KMS-11 (cell line): ENCODE measurements around the gene SUCO.

Experiments
- H2AFZ ChIP-seq: fragments of 200-600 bp; sonication (generic); 2 replicates; pipeline ENCODE4 v1.6.1; 2016; ENCODE audit warnings: antibody characterized with exemption, mixed run types, low read depth
- H3K27ac ChIP-seq: fragments of 200-600 bp; sonication (generic); 2 replicates; pipeline ENCODE4 v1.6.1; 2016; ENCODE audit warnings: mild to moderate bottlenecking, mixed run types
- H3K27me3 ChIP-seq: fragments of 200-600 bp; sonication (generic); 2 replicates; pipeline ENCODE4 v1.6.1; 2017; ENCODE audit warnings: mild to moderate bottlenecking, low read depth, mixed run types, moderate library complexity; ENCODE audit not compliant: insufficient read depth
- H3K36me3 ChIP-seq: fragments of 200-600 bp; sonication (generic); 2 replicates; pipeline ENCODE4 v1.6.1; 2017; ENCODE audit warnings: mild to moderate bottlenecking, mixed run types; ENCODE audit not compliant: insufficient read depth
- H3K4me1 ChIP-seq: fragments of 200-600 bp; sonication (generic); 2 replicates; pipeline ENCODE4 v1.6.1; 2016; ENCODE audit warnings: mild to moderate bottlenecking, low read depth, mixed run types; ENCODE audit not compliant: poor library complexity, severe bottlenecking
- H3K4me2 ChIP-seq: fragments of 200-600 bp; sonication (generic); 2 replicates; pipeline ENCODE4 v1.7.0; 2016; ENCODE audit warnings: mild to moderate bottlenecking, mixed run types
- H3K4me3 ChIP-seq: fragments of 200-600 bp; sonication (generic); IDR thresholded peaks from 2 replicates; pipeline ENCODE4 v1.6.1; 2017; ENCODE audit warnings: low read depth, low read length, mixed read lengths; ENCODE audit not compliant: insufficient read depth
- H3K79me2 ChIP-seq: fragments of 200-600 bp; sonication (generic); 2 replicates; pipeline ENCODE4 v1.6.1; 2016; ENCODE audit warnings: low read depth, mixed run types; ENCODE audit not compliant: insufficient read depth
- H3K9ac ChIP-seq: fragments of 200-600 bp; sonication (generic); 2 replicates; pipeline ENCODE4 v1.6.1; 2016; ENCODE audit warnings: mild to moderate bottlenecking, mixed run types
- H4K20me1 ChIP-seq: fragments of 200-600 bp; sonication (generic); 2 replicates; pipeline ENCODE4 v1.6.1; 2016; ENCODE audit warnings: mild to moderate bottlenecking, mixed run types; ENCODE audit not compliant: insufficient read depth
- TF ChIP-seq, protein P1 (sequence below): fragments of 200-600 bp; sonication (generic); conservative IDR thresholded peaks from 2 replicates; pipeline ENCODE4 v1.6.1; 2017; ENCODE audit warnings: low read depth, mild to moderate bottlenecking, antibody characterized with exemption, low read length, moderate library complexity, mixed read lengths

SUCO gene

DNA sequence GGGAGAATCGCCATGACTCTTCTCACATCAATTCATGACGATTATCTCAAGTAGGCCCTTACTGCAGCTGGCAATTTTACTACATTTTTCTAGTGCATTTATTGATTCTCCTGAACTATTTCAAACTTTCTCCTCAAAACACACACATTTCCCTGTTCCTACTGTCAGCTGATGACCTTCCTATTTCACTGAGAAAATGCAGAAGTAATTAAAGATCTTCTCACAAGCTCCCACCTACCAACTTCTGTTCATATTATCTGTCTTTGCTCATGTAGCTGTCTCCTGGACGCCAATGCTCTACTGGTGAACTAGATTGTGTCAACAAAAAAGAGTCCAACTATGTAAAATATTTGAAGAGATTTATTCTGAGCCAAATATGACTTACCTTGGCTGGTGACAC is 89.6 kb downstream of the SUCO start:
- Histone ChIP-seq H4K20me1 (no peaks in the 10 kb centered on the region), H2AFZ (no peak overlapping the region), H3K4me3 (no peak overlapping the region), H3K79me2 (no peaks in the 10 kb centered on the region), H3K27ac (no peak overlapping the region), H3K4me1 (peaks cover 10% of the 10 kb centered on the region), H3K27me3 (no peaks in the 10 kb centered on the region), H3K4me2 (no peak overlapping the region), H3K36me3 (no peaks in the 10 kb centered on the region), H3K9ac (no peak overlapping the region)
- TF ChIP-seq, protein P1, sequence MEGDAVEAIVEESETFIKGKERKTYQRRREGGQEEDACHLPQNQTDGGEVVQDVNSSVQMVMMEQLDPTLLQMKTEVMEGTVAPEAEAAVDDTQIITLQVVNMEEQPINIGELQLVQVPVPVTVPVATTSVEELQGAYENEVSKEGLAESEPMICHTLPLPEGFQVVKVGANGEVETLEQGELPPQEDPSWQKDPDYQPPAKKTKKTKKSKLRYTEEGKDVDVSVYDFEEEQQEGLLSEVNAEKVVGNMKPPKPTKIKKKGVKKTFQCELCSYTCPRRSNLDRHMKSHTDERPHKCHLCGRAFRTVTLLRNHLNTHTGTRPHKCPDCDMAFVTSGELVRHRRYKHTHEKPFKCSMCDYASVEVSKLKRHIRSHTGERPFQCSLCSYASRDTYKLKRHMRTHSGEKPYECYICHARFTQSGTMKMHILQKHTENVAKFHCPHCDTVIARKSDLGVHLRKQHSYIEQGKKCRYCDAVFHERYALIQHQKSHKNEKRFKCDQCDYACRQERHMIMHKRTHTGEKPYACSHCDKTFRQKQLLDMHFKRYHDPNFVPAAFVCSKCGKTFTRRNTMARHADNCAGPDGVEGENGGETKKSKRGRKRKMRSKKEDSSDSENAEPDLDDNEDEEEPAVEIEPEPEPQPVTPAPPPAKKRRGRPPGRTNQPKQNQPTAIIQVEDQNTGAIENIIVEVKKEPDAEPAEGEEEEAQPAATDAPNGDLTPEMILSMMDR = no peak

DNA sequence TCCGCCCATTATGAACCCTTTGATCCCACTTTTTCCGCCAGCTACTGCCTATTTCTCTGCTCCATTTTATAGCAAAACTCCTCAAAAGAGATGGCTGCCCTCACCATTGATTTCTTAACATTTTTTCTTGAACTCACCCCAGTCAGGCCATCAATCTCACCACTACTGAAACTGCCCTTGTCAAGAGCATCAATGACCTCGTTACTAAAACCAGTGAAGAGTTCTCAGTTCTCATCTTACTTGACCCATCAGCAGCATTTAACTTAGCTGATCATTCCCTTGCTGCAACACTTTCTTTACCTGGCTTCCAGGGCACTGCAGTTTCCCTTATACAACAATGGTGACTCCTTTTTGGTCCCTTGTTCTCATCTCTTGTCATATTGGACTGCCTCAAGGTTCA is 90.8 kb downstream of the SUCO start:
- Histone ChIP-seq H3K9ac (no peak overlapping the region), H4K20me1 (no peaks in the 10 kb centered on the region), H3K27ac (no peak overlapping the region), H3K27me3 (no peaks in the 10 kb centered on the region), H3K4me3 (no peak overlapping the region), H2AFZ (no peak overlapping the region), H3K4me1 (no peaks in the 10 kb centered on the region), H3K79me2 (no peaks in the 10 kb centered on the region), H3K36me3 (no peaks in the 10 kb centered on the region), H3K4me2 (no peak overlapping the region)
- TF ChIP-seq, protein P1 = no peak

DNA sequence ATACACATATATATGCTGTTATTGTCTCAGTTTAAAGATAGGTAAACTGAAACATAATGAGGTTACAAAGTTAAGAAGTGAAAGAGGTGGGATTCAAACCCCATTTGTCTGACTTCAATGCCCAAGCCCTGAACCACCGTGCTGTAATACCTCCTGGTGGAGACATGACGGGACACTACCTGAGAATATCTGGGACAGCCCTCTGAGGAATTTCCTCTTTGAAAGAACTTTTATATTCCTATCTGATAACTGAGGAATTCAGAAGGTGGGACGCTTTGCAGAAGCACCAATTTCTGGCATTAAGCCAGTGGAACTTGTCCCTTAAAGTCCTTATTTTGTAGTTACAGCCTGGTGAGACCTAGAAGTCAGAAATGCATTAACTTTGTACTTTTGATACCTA is 93.9 kb downstream of the SUCO start:
- Histone ChIP-seq H2AFZ (no peak overlapping the region), H3K79me2 (no peaks in the 10 kb centered on the region), H3K4me2 (no peak overlapping the region), H3K9ac (no peak overlapping the region), H3K4me1 (no peaks in the 10 kb centered on the region), H3K36me3 (no peaks in the 10 kb centered on the region), H3K27me3 (no peaks in the 10 kb centered on the region), H3K27ac (no peak overlapping the region), H4K20me1 (no peaks in the 10 kb centered on the region), H3K4me3 (no peak overlapping the region)
- TF ChIP-seq, protein P1 = no peak

DNA sequence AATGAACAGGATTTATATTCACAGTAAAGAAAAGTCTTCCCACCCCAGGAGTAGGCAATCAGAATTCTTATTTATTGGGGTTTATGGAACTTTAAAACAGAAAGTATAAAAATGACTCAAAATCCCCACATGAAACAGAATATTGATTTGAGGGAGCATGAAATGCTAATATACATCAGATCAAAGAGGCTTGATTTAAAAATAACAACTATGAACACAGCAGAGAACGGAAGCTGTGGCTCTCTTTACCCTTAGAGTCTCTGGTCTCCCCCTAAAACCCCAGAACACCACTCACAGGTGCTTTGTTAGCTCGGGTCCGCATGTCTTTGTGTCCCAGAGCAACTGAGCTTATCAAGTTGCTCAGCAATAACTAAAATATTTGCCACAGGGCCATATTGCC is 94.8 kb downstream of the SUCO start:
- H3K4me1 ChIP-seq = no peaks in the 10 kb centered on the region
- H2AFZ ChIP-seq = no peak overlapping the region
- H3K4me2 ChIP-seq = no peak overlapping the region
- no peak overlapping the region for H3K9ac ChIP-seq
- H4K20me1 ChIP-seq = no peaks in the 10 kb centered on the region
- H3K27ac ChIP-seq = no peak overlapping the region
- H3K36me3 ChIP-seq = no peaks in the 10 kb centered on the region
- H3K27me3 ChIP-seq = no peaks in the 10 kb centered on the region
- no peak overlapping the region for H3K4me3 ChIP-seq
- no peaks in the 10 kb centered on the region for H3K79me2 ChIP-seq
- TF ChIP-seq, protein P1 = no peak

DNA sequence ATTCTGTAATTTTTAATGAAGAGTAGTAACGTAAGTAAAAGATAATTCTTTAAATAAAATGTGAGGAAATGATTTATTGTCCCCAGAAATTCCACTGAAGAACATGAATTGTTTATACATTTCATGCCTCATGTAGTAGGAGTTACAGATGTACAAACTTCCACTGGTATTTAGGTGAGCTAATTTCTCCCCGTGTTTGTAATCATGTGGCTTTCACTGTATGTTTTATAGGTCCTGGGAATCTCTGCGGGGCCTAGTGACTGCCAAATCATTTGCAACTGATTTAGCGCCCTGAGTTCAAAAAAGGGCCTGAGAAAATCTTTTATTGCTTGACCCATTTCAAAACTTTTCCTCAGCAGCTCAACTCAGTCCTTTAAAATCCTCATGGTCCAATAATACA is 95.5 kb downstream of the SUCO start:
- Histone ChIP-seq H3K4me1 (no peaks in the 10 kb centered on the region), H4K20me1 (no peaks in the 10 kb centered on the region), H3K9ac (no peak overlapping the region), H3K36me3 (no peaks in the 10 kb centered on the region), H3K27me3 (no peaks in the 10 kb centered on the region), H3K79me2 (no peaks in the 10 kb centered on the region), H3K4me2 (no peak overlapping the region), H2AFZ (no peak overlapping the region), H3K27ac (no peak overlapping the region), H3K4me3 (no peak overlapping the region)
- TF ChIP-seq, protein P1 = no peak
